ENCODE results near the gene TCEA2.

DNA sequence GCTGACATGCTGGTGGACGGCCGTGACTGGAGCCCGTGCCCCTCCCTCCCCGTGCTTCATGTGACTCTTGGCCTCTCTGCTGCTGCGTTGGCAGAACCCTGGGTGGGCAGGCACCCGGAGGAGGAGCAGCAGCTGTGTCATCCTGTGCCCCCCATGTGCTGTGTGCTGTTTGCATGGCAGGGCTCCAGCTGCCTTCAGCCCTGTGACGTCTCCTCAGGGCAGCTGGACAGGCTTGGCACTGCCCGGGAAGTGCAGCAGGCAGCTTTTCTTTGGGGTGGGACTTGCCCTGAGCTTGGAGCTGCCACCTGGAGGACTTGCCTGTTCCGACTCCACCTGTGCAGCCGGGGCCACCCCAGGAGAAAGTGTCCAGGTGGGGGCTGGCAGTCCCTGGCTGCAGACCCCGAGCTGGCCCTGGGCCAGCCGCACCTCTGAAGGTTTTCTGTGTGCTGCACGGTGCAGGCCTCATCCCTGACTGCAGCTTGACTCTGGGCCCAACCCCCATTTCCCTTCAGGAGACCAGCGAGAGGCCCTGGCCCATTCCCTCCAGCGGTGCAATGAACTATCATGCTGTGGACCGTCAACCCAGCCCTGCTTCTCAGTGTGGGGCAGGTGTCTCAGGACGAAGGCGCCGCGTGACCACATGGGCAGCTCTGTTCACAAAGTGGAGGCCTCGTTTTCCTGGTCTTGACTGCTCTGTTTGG is 36.2 kb downstream of the TCEA2 start:
- TF ChIP-seq, protein P1, sequence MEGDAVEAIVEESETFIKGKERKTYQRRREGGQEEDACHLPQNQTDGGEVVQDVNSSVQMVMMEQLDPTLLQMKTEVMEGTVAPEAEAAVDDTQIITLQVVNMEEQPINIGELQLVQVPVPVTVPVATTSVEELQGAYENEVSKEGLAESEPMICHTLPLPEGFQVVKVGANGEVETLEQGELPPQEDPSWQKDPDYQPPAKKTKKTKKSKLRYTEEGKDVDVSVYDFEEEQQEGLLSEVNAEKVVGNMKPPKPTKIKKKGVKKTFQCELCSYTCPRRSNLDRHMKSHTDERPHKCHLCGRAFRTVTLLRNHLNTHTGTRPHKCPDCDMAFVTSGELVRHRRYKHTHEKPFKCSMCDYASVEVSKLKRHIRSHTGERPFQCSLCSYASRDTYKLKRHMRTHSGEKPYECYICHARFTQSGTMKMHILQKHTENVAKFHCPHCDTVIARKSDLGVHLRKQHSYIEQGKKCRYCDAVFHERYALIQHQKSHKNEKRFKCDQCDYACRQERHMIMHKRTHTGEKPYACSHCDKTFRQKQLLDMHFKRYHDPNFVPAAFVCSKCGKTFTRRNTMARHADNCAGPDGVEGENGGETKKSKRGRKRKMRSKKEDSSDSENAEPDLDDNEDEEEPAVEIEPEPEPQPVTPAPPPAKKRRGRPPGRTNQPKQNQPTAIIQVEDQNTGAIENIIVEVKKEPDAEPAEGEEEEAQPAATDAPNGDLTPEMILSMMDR (conservative IDR thresholded peaks at IDR 0.05; ENCODE audit: low read length), result no peak
- TF ChIP-seq EZH2phosphoT487 (IDR thresholded peaks at IDR 0.05; ENCODE audit: borderline replicate concordance), result no peak
